Activated CD8-positive, alpha-beta memory T cell treated with anti-CD3 and anti-CD28 coated beads, Interleukin-2, amount 50 U/mL, for 1 hour (primary cell): ENCODE results near the gene MUCL1.

Source experiments
- DNase-seq: peaks from one replicate; pipeline ENCODE4 v3.0.0-alpha.2; 2020; ENCODE audit errors: extremely low read depth

MUCL1 gene

GRCh38 chr12:54891717-54892478 lies 37.6 kb downstream of the MUCL1 start:
- DNase-seq: no peak
